Activated naive CD4-positive, alpha-beta T cell treated with anti-CD3 and anti-CD28 coated beads, Interleukin-2, amount 50 U/mL, for 72 hours (primary cell): ENCODE measurements around the gene NTMT1. TPM values are rescaled to one million over a fixed set of nuclear protein-coding genes. Genes with fewer than 3 reads are reported as not detected.
A peak's percentile ranks its signal among the peaks of the same experiment; 100 is the strongest.
"Not testable (repeated sequence)": the region's sequence is repeated elsewhere in the genome, so short reads cannot be mapped to it uniquely, and the experiment has no call there.

Source experiments
- ATAC-seq, 2 donors: fragments of 150-1000 bp; cut with Tn5 transposase; 2 replicates each; pipeline ENCODE4 v1.10.0; 2021; ENCODE audit warnings: mild to moderate bottlenecking in 2 of 2, moderate library complexity in 2 of 2
- DNase-seq, 2 donors: peaks; one replicate each; pipeline ENCODE4 v3.0.0; 2021 to 2022; ENCODE audit warnings: low spot score in 2 of 2
- H3K27ac Mint-ChIP-seq, 2 donors: one replicate each; pipeline ENCODE4 v1.8.0; 2022; ENCODE audit warnings: mild to moderate bottlenecking in 2 of 2, mixed read lengths in 2 of 2
- H3K36me3 Mint-ChIP-seq, 2 donors: one replicate each; pipeline ENCODE4 v1.8.0; 2022; ENCODE audit warnings: mixed read lengths in 2 of 2
- H3K9me3 Mint-ChIP-seq, 2 donors: one replicate each; pipeline ENCODE4 v1.8.0; 2022; ENCODE audit warnings: mixed read lengths in 2 of 2
- total RNA-seq, 2 donors: library from RNA; stranded (reverse); gene quantifications; one replicate each; pipeline ENCODE4 v1.2.3, GENCODE V29; 2022

Gene NTMT1
- 10 to 100 TPM; 47.5 to 56.4 TPM for total RNA-seq

DNA sequence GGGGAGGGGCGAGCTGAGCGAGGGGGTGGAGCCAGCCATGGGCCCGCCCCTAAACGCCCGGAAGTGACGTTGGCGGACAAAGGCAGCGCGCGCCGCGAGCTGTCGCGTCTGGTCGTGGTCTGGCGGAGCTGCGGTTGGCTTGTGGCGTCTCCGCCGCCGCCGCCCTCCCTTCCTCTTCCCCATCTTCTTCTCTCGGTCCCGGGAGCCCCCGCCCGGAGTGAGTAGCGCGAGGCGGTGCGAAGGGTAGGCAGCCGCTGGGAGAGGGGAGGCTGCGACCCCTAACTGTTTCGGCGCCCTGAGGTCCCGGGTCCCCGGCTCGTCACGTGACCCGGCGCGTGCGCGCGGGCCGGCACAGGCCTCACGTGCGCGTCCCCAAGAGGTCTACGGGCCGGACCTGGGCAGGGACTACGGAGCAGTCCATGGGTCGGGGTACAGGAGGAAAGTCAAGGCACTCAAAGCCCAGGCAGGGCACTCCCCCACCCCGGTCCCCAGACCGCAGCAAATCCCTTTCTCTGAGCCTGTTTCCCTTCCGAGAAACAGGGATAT, at the start of gene NTMT1:
Gene NTMT1, plus strand, starts transcription at position 85 of the 546 bp plus-strand sequence. CDS start 6,541 bp downstream, outside the sequence.
- DNase-seq, result peak; percentile 90 to 92
- ATAC-seq, result peak; percentile 84 to 86
- peak within 1 kb of the TSS; percentile 89 to 97 for H3K27ac Mint-ChIP-seq
- peaks cover 7 to 18% of the 10 kb centered on the region in 2 donors for H3K36me3 Mint-ChIP-seq
- H3K9me3 Mint-ChIP-seq, result no peaks in the 10 kb centered on the region

GRCh38 chr9:129576546-129577543, 49.1 kb upstream of the NTMT1 start:
- Mint-ChIP-seq H3K27ac (peak overlapping the region in 1 of 2 donors; percentile 45), H3K36me3 (peaks cover 0 to 7% of the 10 kb centered on the region in 2 donors), H3K9me3 (peaks cover 0 to 8% of the 10 kb centered on the region in 2 donors)
- no peak for DNase-seq
- ATAC-seq, result peak in 1 of 2 donors; percentile 29

DNA sequence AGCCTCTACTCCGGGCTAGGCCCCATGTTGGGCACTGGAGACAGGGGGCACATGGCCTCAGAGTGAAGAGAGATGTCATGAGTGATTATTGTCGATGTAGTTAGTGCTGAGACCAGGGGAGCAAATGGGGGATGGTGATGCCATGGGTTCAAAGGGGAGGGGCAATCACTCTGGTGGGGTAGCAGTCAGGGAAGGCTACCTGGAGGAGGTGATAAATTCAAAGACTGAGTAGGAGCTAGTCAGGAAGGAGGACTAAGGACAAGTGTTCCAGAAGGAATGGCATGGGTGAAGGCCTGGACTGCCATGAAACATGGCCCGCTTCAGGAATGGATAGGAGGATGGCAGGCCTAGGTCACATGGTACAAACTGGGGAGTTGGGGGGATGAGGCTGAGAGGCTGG, 46.7 kb upstream of the NTMT1 start:
- H3K27ac Mint-ChIP-seq, result no peak overlapping the region
- peaks cover 2 to 3% of the 10 kb centered on the region in 2 donors for H3K9me3 Mint-ChIP-seq
- ATAC-seq (no peak), DNase-seq (no peak)
- peaks cover 0 to 3% of the 10 kb centered on the region in 2 donors for H3K36me3 Mint-ChIP-seq

GRCh38 chr9:129580211-129580915, 45.6 kb upstream of the NTMT1 start:
- ATAC-seq (peak in 1 of 2 donors; percentile 68), DNase-seq (no peak)
- peaks cover 0 to 5% of the 10 kb centered on the region in 2 donors for H3K36me3 Mint-ChIP-seq
- H3K9me3 Mint-ChIP-seq, result peaks cover 6% of the 10 kb centered on the region in 2 donors
- H3K27ac Mint-ChIP-seq, result peak overlapping the region in 1 of 2 donors; percentile 24

DNA sequence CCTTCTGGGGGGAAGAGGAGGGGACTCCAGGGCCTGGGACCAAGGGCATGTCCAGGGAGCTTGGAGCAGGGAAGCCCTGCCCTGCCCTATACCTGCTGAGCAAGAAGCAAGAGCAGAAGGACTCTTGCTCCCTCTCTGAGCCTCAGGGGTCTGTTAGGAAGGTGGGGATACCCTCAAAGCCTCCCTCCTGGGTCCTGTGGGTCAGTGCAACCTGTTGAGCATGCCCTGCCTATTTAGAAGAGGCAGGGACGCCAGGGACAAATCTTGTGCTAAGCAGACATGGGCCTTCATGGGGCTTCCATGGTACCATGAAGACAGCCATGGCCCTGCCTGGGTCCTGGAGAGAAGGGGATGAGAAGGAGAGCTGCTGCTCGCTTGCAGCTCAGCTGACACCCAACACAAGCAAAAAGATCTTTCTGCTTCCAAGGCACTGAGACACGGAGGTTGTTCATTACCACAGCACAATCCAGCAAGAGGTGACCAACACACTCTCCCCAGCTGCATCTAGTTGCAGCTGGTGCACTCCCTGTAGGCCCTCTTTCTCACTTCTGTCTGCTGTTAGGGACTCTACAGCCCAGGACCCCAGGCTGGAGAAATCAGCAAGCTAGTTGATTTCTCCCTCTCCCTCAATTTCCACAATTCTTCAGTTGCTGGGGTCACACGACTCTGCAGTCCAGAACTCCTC, 44.3 kb upstream of the NTMT1 start:
- H3K27ac Mint-ChIP-seq, result peak overlapping the region in 1 of 2 donors; percentile 83
- DNase-seq (no peak), ATAC-seq (no peak)
- peaks cover 0 to 5% of the 10 kb centered on the region in 2 donors for H3K36me3 Mint-ChIP-seq
- peaks cover 6% of the 10 kb centered on the region in 2 donors for H3K9me3 Mint-ChIP-seq

DNA sequence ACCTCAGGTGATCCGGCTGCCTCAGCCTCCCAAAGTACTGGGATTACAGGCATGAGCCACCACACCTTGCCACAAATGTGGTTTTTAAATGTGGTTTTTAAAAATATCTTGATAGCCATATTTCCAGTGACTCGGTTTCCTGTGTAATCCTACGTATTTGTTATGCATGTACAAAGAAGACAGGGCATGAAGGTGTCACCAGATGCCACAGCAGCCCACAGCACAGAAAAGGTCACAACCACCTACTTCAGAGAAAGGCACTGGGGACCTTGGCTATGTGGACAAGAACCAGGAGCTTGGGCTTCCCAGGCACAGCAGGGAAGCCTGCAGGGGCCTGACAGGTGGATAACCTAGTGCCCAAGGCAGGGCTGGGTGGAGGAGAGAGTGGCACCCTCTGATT, 43.1 kb upstream of the NTMT1 start:
- peaks cover 6% of the 10 kb centered on the region in 2 donors for H3K9me3 Mint-ChIP-seq
- DNase-seq, result no peak
- peak overlapping the region in 1 of 2 donors; percentile 83 for H3K27ac Mint-ChIP-seq
- H3K36me3 Mint-ChIP-seq, result peaks cover 0 to 5% of the 10 kb centered on the region in 2 donors
- ATAC-seq, result peak; percentile 61 to 86

DNA sequence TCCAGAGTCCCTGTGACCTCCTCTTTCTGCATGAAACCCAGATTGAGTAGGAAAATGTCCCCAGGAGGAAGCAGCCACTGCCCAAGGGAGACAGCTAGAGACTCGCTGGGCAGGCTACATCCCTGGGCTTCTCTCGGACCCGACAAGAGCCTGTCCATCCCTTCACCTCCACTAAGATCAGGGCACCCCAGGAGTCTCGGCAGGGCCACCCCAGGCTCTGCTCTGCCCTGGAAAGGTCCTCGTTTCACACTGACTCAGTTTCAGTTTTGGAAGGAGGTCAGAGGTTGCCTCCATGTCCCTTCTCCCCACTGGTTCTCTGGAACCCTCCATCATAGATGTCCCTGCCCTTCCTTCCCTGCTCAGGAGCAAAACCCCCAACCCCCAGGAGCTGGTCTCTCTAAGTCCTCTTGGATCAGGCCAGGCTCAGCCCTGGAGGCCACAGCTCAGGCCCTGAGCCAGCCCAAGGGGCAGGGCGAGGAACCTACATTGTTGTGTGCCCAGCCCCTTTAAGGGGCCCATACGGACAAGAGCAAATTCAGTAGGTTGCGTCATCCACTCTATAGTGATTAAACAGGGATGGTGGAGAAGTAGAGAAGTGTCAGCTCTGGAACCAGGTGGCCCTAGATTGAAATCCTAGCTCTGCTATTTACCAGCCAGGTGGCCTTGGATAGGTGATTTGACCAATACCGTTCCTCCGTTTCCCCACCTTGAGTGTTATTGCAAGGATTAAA, 42.5 kb upstream of the NTMT1 start:
- no peak for DNase-seq
- Mint-ChIP-seq H3K36me3 (peaks cover 0 to 5% of the 10 kb centered on the region in 2 donors), H3K9me3 (peaks cover 6% of the 10 kb centered on the region in 2 donors), H3K27ac (peak overlapping the region; percentile 65 to 83)
- peak; percentile 32 to 58 for ATAC-seq

GRCh38 chr9:129584136-129584535, 41.8 kb upstream of the NTMT1 start:
- H3K27ac Mint-ChIP-seq, result peak overlapping the region in 1 of 2 donors; percentile 83

DNA sequence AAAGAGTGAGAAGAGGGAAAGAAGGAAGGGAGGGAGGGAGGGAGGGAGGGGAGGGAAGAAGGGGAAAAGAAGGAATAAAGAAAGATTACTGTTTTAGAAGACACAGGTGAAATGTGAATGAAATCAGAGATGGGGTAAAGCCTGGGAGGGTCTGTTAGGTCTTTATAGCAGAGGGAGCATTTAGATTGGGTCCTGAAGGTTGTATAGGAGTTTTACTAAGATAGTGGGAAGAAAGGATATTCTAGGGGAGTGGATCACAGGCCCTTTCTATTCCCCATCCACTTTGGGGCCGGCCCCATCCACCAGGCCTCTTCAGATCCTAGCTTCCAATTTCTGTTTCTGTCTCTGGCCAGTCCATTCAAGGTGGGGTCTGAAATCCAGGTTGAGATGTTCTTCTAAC, 40.6 kb upstream of the NTMT1 start:
- Mint-ChIP-seq H3K9me3 (peaks cover 6% of the 10 kb centered on the region in 2 donors), H3K27ac (peak overlapping the region in 1 of 2 donors; percentile 83), H3K36me3 (peaks cover 0 to 5% of the 10 kb centered on the region in 2 donors)
- ATAC-seq (no peak), DNase-seq (no peak)

More at GRCh38 chr9:129584136-129584535, 41.8 kb upstream of the NTMT1 start:
- Mint-ChIP-seq H3K9me3 (peaks cover 6% of the 10 kb centered on the region in 2 donors), H3K36me3 (peaks cover 0 to 5% of the 10 kb centered on the region in 2 donors)
- DNase-seq (peak in 1 of 2 donors; percentile 63), ATAC-seq (peak; percentile 30 to 71)

DNA sequence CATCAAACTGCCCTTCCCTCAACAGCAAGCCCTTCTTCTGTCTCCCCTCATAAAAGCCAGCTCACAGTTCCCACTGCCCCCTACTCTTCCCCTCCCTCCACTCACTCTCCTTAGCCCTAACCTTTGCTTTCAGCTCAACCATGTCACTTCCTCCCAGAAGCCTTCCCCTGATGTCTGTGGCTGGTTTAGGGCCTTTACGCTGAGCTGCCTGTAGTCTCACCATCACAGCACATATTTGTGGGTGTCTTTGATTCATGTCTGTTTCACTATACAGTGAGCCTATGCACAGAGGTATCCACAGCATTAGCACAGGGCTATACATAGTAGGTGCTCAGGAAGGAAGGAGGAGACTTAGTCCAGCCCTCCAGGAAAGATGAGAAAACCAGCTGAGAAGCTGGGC, 39.7 kb upstream of the NTMT1 start:
- ATAC-seq, result peak in 1 of 2 donors; percentile 60
- H3K27ac Mint-ChIP-seq, result peak overlapping the region in 1 of 2 donors; percentile 74

GRCh38 chr9:129586685-129587084, 39.3 kb upstream of the NTMT1 start:
- Mint-ChIP-seq H3K27ac (peak overlapping the region; percentile 22 to 74), H3K36me3 (peaks cover 0 to 5% of the 10 kb centered on the region in 2 donors), H3K9me3 (peaks cover 6% of the 10 kb centered on the region in 2 donors)
- ATAC-seq, result no peak
- DNase-seq, result no peak

More for the DNA sequence above, 39.7 kb upstream of the NTMT1 start:
- no peak for DNase-seq
- Mint-ChIP-seq H3K36me3 (peaks cover 0 to 5% of the 10 kb centered on the region in 2 donors), H3K9me3 (peaks cover 6% of the 10 kb centered on the region in 2 donors)

DNA sequence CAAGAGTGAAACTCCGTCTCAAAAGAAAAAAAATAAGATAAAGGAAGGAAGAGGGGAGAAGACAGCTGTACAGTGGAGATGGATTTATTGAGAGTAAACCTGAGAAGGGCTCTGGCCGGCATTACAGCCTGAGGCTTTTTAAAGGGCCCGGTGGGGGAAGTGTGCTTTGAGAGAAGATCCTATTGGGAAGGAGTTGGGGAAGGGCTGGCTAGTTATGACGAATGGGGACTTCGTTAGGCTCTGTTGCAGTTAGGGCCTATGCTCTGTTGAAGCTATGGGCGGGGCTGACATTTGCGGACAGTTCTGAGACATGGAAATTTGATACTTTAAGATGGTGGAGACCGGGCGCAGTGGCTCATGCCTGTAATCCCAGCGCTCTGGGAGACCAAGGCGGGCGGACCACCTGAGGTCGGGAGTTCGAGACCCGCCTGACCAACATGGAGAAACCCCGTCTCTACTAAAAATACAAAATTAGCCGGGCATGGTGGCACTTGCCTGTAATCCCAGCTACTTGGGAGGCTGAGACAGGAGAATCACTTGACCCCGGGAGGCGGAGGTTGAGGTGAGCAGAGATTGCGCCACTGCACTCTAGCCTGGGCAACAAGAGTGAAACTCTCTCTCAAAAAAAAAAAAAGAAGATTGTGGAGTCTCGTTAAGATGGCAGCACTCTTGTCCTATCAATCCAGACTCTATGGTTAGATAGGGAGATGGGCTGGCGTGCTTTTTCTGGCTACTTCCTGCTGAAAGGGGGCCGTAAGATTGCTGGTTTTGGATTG, 38.3 kb upstream of the NTMT1 start:
- no peak for DNase-seq
- no peak for ATAC-seq
- peaks cover 0 to 5% of the 10 kb centered on the region in 2 donors for H3K36me3 Mint-ChIP-seq
- H3K9me3 Mint-ChIP-seq, result peaks cover 6% of the 10 kb centered on the region in 2 donors
- H3K27ac Mint-ChIP-seq, result peak overlapping the region in 1 of 2 donors; percentile 74

- Mint-ChIP-seq H3K36me3 (no peaks in the 10 kb centered on the region), H3K27ac (no peak overlapping the region), H3K9me3 (no peaks in the 10 kb centered on the region)
- no peak for DNase-seq
- no peak for ATAC-seq
These were observed 35.5 kb upstream of the NTMT1 start for GRCh38 chr9:129590466-129590865.

DNA sequence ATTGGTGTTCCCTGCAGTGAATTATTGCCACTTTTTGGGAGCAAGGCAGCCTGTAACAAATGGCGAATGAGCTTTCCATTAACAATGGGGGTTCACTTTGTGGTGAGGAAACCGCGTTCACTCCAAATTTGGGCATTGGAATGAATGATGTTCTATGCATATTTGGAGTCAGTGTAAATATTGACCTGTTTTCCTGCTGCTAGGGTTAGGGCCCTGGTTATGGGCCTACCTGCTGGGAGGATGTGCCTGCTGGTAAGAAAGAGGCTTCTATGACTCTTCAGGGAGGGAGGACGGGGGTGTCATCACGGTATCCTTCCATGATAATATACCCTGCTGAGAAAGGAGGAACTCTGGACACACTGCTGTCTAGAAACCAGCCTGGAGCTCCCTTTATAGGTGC, 34.0 kb upstream of the NTMT1 start:
- Mint-ChIP-seq H3K9me3 (no peaks in the 10 kb centered on the region), H3K27ac (no peak overlapping the region), H3K36me3 (no peaks in the 10 kb centered on the region)
- no peak for ATAC-seq
- no peak for DNase-seq

- not testable (repeated sequence) for H3K36me3 Mint-ChIP-seq, ATAC-seq, DNase-seq, H3K27ac Mint-ChIP-seq, H3K9me3 Mint-ChIP-seq
These were observed 33.2 kb upstream of the NTMT1 start for GRCh38 chr9:129592790-129593189.
